ENCODE measurements around the gene TENT5C.

Gene TENT5C

DNA sequence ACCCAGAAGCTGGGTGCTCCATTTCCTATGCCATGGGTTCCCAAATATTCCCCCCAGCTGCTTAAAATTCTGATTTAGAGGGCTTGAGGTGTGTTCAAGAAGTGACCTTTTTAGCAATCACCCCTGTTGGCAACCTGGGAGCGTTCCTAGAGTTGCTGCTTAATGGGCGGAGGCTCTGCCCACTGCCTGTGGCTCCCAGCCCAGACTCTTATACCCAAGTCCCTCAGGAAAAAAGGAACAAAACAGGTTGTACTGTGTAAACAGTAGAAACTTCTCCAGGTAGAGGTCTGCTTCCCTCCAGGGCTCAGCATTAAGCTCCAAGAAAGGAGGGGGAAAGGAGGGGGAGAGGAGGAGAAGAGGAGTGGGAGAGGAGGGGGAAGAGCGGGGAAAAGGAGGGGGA, 14.6 kb upstream of the TENT5C start:
- no peak for DNase-seq (ENCODE audit: low read depth, low spot score)

DNA sequence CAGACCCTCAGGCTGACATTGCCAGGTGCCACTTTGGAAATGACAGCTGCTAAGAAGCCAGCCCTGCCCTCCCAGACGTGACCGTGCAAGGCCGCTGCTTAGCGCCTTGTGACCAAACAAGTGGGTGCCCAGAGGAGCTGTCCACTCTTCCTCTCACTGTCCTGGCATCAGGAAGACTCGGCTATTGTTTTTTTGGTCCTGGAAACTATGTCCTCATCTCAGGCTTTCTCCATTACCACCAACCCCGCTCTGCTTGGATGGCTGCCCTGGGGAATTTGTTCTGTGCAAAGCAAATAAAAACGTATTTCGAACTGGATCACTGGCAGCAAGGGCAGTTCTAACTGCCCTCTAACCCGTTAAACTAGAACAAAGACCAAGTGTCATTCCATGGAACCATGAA, 13.7 kb upstream of the TENT5C start:
- no peak for DNase-seq (ENCODE audit: low read depth, low spot score)

DNA sequence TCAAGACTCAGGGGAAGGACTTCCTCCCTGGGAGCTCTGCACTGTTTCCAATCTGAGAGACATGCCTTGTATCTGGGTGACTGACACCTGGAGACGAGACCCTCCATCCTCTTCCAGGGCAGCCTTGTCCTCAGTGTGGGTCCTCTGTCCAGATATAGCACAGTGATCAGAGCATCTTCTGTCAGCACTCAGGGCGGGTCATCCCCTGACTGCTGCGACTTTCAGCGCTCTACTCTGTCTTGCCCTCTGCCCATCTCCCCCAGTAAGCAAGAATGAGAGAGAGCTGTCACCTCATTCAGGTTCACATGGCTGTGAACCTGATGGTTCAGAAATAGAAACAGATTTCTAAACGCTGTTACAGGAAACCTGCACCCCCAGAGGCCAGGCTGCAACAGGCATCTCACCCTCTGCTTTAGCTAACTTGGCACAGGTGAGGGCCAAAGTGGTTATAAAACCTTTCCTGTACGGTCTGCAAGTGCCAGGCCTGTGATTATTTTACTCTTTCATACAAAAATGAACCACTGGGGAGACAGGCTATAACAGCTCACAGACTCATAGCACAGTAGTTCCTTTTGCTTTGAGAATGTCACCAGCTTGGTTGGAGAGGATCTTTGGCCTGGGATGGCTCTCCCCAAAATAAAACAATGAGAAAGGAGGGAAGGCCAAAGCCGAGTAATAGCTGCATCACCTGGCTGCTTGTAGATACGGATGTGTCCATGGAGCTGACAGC, 11.4 kb upstream of the TENT5C start:
- no peak for DNase-seq (ENCODE audit: low read depth, low spot score)

DNA sequence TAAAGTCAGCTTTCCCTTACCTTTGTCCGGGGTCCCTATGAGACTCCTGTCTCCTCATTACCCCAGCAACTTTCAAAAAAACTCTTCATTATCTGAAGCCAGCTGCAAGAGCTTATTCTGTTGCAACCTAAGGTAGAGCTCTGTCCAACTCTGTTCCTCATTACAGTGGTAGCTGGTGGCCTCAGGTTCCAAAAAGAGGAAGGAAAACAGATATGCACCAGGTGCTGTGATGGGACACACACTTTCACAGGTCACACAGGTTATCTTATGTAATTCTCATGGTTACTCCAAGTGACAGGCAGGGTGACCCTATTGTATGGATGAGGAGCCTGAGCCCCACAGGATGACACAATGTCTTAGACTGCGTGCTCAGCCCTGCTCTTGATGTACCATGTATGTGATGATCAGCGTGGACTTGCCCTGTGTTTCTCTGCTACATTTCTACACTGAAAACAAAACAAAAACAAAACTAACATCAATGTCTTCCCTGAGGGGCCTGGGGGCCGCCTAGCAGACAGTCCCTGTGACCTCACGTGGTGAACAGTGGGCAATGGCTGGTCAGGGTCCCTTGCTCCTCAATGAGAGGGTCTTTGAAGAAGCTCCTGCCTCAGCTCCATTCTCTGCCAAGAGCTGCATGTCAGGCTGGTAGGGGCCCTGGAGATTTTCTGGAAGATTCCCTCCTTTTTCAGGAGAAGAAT, 9.7 kb upstream of the TENT5C start:
- no peak for DNase-seq (ENCODE audit: low read depth, low spot score)

DNA sequence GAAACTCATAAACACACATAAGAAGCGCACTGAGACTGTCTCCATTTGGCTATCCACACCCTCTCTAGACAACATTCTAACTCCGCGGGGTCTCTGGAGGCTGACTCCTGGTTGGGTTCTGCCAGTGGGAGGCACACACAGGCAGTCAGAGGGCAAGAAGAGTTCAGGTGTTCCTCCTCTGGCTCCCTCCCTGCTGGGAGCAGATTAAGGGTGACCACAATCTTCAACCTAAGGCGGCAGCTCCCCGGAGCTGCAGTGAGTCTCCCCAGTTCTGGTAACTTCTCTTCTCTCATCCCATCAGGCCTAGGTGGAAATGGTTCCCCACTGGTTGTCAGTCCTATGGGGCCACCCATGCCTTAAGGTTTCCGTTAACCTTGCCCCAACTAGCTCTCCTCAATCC, 7.4 kb upstream of the TENT5C start:
- no peak for DNase-seq (ENCODE audit: low read depth, low spot score)

DNA sequence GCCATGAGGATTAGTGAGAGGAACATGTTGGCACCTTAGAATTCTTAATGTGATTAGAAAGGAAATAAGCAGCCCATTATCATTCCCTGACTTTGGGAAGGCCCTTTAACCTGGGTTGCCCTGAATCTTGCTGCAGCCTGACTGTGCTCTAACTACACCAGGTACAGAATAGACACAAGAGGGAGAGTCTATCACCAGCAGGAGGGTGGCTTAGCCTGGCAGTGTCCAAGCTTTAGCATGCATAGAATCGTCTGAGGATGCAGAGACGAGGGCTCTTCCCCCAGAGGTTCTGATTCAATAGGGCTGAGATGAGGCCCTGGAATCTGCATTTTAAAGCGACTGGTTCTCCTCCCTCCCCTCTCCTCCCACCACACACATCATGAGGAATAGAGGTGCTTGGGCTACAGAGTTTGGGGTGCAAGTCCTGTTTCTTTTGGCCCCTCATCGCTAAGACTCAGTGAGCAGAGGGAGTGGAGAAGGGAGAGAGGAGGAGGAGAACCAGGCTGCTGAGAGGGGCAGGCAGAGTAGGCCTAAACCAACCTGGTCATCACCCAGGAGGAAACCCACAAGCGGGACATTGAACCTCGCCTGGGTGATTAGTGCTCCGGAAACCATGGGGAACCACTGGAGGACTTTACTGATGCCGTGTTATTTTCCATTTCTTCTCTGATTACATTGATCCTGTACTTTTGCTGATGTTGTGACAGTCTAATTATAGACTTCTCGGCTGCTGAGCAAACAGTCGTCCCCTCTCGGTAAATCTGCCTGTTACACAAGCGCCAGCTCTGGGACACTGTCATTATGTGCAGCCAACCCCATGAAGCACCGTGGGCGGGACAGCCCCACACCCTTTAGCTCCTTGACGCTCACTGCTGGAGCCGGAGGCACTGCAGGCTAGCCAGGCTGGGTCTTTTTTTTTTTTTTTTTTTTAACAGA, 6.3 kb upstream of the TENT5C start:
- no peak for DNase-seq (ENCODE audit: low read depth, low spot score)

DNA sequence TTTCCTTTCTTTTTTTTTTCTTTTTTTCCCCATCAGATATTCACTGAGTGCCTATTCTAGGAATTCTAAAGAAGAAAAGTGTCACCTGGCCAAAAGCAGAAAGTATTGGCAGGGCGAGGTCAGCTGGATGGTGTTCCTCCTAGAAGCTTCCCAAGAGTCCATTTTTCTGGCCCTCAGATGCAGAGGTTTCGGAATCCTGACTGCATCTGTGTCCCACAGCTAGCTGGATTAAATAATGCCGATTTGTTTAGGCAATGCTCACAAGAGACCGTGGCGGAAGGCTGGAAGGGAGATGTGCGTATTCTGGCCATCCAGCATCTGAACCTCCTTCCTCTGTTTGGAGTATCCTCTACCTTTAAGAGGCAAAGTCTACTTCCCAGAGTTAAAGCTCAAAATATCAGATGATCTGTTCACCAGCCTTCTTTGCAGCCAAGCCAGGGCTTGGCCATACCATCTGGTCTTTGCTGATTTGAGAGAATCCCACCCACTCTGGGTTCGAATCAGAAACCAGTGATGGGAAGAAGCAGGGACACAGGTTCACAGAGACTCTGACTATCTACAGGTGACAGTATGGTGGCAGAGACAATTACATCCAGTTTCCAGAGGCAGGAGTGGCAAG, 5.4 kb upstream of the TENT5C start:
- no peak for DNase-seq (ENCODE audit: low read depth, low spot score)

DNA sequence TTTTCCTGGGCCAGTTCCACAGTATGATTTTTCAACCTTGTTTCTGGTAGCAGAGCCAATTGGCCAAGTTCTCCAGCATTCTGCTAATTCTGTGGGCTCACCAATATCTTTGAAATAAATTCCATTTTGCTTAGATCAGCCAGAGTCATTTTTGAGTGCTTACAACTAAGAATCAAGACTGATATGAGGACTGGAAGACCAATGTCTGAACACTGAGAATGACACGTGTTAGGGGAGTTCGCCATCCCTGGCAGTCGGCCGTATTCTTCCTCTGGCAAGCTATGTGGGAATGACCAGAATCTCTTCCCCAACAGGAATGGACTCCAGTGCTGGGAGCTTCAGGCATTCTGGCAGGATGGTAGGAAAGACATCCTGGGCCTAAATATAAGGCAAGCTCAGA, 4.9 kb upstream of the TENT5C start:
- no peak for DNase-seq (ENCODE audit: low read depth, low spot score)

DNA sequence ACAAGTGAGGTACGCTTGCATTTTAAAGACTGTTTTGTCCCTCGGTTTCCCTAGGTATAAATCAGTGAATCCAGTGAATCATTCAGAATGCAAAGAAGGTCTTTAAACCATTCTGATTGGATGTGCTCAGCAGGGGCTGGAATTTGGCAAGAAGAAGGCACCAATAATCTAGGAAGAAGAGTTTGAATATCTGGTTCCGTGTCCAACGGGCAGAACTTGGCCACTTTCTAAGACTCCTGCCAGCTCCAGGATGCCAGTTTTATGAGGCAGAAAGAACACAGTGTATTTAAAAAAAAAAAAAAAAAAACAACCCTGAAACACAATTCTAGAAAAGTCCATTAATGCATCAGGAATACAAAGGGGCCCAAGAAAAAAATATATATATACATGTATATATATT, 3.0 kb upstream of the TENT5C start:
- DNase-seq (ENCODE audit: low read depth, low spot score), result no peak

DNA sequence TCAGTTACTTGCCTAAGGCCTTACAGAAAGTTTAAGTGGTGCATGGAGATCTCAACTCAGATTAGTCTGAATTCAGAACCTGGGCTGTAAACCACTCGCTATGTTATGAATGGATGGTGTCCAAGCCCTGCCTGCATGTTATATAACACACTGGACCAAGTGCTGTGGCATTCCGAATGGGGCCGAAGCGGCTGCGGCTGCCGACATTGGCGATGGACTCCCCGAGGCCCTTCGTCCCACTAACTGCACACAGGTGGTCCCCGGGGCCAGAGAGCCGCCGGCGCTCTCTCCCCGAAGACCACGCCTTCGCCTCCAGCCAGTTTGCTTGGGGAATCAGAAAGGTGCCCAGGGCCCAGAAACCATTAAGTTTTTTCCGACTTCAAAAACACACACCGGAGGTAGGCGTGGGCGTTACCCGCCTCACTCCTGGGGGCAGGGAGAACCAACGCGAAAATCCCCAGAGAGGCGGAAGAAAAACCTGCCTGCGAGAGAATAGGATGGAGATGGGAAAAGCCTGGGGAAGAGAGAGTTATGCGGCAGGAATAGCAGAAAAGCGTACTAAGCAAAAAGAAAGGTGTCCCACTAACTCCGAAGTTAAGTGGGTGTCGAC, 579 bp upstream of the TENT5C start:
- no peak for DNase-seq (ENCODE audit: low read depth, low spot score)

DNA sequence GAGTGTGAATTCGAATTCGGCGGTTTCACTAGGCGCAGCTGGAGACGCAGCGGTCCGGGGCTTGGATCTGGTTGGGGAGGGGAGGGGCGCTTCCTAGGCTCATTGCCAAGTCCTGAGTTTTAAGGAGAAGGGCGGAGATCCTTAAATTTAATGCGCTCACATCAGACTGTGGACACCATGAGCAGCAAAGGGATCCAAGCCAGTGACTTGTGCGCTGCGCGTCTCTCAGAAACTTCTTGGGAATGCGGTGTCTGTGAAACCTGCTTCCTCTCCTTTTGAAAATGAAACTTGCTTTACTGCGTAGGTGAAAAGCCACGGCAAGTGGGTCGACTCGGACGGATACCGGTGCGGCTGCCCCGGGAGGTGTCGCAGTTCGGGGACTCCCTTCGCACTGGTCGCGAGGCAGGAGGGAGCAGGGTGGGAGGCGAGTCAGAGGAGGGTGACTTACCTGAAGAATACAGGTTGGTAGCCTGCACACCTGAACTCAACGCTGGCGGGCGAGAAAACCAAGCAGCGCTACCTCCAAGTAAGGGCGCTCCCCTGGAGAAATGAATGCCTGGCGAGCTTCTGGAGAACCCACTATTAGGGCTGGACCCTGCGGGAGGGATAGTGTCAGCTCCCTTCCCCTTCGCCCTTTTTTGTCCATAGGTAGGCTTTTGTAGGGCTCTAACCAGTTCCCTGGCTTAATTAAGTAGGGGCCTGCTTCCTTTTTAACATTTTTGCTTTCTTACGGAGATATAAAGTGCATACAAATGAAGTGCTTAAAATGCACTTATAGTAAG, 992 bp downstream of the TENT5C start:
- DNase-seq (ENCODE audit: low read depth, low spot score), result peak; percentile 32

DNA sequence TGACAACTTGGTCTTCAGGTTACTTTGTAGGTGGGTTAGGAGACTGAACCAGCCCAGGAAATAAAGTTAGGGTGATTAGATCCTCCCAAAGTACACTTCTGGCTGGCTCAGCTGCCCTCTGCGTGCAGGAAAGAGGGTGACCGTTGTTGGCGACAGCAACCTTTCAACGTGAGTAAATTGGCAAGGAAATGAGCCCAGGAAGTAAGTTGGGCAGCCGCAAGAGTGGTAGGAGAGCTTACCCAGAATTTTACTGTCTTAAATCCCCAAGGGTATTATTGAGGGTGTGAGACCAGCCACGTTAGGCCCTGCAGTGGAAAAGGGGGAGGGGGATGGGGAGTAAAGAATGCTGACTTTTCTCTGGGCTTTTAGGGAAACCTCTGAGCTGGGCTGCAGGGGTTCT, 1.6 kb downstream of the TENT5C start:
- peak; percentile 38 for DNase-seq (ENCODE audit: low read depth, low spot score)

DNA sequence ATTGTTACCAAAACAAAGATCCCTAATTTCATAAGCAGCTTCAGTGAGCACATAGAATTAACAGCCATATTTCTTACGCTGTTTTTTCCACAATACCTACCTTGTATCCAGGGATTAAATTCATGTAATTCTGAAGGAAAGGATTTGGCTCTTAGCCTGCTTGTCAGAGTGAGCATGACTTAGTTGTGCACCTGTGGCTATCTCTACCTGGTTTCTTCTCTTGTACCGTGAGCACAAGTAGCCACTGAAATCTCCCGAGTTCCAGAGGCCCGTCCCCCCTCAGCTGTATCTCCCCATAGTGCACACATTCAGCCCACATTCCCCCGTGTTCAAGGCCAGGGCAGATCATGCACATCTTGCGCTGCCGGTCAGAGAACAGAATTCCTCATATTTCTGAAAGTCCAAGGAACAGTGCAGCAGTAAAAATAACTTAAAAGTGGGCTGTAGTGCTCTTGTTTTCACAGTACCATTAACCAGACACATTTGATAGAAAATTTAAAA, 2.3 kb downstream of the TENT5C start:
- no peak for DNase-seq (ENCODE audit: low read depth, low spot score)

DNA sequence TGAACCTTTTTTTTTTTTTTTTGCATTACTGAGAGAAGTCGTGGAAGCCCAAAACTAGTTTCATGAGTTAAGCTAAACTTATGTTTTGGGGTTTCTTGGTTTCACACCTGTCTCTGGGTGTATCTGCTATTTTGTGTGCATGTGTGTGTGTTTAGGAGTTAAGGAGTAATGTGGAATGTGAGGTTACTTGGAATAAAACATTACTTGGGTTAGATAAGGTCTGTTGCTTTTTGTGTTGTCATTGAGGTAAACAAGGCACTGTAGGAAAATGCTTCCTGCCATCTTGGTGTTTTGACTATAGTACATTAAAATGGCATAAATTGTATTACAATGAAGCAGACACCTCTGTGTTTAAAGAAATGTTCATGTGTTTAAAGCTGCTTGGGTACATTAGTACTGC, 2.9 kb downstream of the TENT5C start:
- no peak for DNase-seq (ENCODE audit: low read depth, low spot score)

DNA sequence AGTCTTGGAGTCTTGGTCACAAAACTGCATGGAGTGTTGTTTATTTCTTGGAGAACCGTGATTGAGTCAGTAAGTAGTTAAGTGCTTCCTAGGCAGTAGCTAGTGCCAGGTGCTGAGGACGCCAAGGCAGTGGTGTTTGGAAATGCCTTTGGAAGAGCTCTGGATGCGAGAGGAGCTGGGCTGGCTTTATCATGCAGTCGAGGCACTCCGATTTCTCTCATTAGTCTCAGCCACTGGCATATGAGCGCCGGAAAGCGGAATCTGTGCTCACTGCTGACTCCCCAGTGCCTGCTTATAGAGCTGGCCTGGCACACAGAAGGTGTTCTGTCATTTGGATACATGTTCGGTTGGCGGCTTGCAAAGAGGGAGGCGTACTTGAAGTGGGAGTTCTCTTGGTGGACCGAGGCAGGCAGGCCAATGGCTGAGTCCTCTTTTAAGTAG, 3.6 kb downstream of the TENT5C start:
- DNase-seq (ENCODE audit: low read depth, low spot score), result no peak

DNA sequence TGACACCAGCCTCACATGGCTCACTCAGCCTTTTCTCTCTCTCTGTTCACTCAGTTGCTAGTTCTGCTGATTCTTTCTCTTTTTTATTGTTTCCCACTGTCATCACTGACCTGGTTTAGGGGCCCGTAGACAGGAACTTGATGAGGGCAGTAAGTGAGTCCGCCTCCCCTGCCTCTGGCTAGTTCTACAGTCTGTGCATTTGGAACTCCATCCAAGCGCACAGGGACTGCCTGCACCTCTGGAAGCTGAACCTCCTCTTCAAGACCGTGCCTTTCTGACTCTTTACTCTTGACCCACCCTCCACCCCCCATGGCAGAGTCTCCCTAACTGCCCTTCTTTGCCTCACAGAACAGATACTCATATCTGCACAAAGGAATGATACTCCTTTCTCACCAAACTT, 4.2 kb downstream of the TENT5C start:
- DNase-seq (ENCODE audit: low read depth, low spot score), result no peak

DNA sequence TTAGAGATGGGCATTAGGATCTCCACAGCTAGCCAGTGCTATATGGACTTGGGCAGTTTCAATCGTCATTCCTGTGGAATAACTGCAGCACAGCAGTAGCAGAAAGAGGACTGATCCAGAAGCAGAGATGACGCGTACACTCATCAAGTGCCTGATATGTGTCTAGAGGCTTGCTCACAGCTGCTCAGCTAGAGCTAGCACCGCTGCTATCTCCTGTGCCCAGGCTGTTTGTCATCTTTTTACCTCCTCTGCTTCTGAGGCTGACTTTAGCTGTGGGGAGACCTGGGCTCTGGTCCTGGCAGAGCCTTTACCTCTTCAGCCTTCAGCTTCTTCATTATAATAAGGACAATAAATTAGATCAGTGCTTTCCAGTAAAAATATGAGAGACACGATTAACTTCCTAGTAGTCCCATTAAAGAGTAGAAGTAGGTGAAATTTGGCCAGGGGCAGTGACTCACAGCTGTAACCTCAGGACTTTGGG, 5.3 kb downstream of the TENT5C start:
- DNase-seq (ENCODE audit: low read depth, low spot score), result no peak

DNA sequence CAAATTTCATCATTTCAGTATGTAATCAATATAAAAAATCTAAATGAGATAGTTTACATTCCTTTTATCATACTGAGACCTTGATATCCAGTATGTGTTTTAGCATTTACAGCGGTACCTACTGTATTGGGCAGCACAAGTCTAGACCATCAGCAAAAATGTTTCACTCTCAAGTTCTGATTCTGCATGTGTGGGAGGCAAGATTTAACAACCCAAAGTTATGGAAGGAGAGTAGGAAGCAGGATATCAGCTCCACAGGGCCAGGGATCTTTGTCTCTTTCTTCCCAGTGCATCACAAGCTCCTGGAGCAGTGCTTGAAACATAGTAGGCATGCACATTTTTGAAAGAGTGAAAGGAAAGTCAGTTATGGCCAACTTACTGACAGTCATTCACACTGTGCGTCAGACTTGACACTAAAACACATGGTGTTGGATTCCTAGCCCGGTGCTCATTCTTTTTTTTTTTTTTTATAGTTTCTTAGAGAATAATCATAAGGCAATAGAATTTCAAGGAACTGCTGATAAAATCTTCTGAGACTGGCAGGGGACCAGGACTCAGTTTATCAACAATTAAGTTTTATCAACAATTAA, 6.1 kb downstream of the TENT5C start:
- DNase-seq (ENCODE audit: low read depth, low spot score), result no peak

DNA sequence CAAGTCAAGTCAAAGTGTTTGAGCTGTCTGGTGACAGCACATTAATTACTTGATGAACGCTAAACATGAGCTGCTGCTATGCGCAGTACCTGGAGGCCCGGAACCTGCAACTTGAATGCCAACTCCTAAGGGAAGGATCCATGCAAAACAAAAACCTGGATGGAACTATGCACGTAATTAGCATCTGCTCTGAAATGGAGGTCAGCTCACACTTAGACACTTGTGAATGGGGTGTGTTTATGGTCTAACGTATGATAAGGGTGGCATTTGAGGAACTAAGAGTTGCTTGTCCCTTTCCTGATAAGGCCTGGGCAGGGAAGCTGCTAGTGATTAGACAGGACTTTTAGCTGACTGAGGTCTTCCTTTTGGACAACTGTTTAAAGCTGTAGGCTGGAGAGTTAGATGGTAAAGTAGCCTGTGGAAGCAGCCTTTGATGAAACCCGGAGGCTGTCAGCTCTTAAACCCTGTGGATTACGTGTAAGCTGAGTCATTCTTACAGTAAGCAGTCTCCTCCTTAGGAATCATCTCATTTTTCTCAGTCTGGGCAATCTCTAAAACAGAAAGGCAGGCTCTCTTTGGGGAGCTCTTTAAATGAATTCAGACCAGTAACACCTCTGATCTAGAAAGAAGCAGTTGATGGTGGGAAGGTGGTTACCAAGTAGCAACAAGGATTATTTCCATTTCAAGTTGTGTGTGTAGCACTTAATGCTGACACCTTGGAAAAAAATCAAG, 6.8 kb downstream of the TENT5C start:
- DNase-seq (ENCODE audit: low read depth, low spot score), result no peak

Data from activated CD4-positive, CD25-positive, alpha-beta regulatory T cell treated with anti-CD3 and anti-CD28 coated beads, Interleukin-2, amount 50 U/mL, for 16 hours (primary cell).